Thymus (tissue), 14 donors: ENCODE measurements around the gene OR51A2. TPM values are rescaled to one million over a fixed set of nuclear protein-coding genes. Genes with fewer than 3 reads are reported as not detected.
"Not testable (repeated sequence)": the region's sequence is repeated elsewhere in the genome, so short reads cannot be mapped to it uniquely, and the experiment has no call there.

Source experiments
- DNase-seq, 9 donors: peaks; one replicate each; pipeline ENCODE4 v3.0.0-alpha.2; 2013; ENCODE audit warnings: low spot score in 9 of 9, low read depth in 6 of 9, missing footprints in 1 of 9
- H3K27ac ChIP-seq, 2 donors: one replicate each; pipeline ENCODE4 v1.5.1; 2013; ENCODE audit warnings: control low read depth in 1 of 2, low read depth in 1 of 2, low read length in 1 of 2, mild to moderate bottlenecking in 1 of 2, moderate library complexity in 1 of 2
- H3K27me3 ChIP-seq, 2 donors: one replicate each; pipeline ENCODE4 v1.5.1; 2013; ENCODE audit warnings: low read length in 1 of 2; ENCODE audit not compliant: control insufficient read depth in 2 of 2, insufficient read depth in 1 of 2
- H3K36me3 ChIP-seq, 2 donors: one replicate each; pipeline ENCODE4 v1.5.1; 2013; ENCODE audit warnings: low read length in 1 of 2, mild to moderate bottlenecking in 1 of 2, moderate library complexity in 1 of 2; ENCODE audit not compliant: control insufficient read depth in 2 of 2, insufficient read depth in 2 of 2
- H3K4me1 ChIP-seq, 2 donors: one replicate each; pipeline ENCODE4 v1.5.1; 2013; ENCODE audit warnings: low read length in 2 of 2; ENCODE audit not compliant: control insufficient read depth in 2 of 2, insufficient read depth in 2 of 2
- H3K4me3 ChIP-seq, 2 donors: one replicate each; pipeline ENCODE4 v1.5.1; 2013; ENCODE audit warnings: low read length in 2 of 2, control low read depth in 1 of 2, mild to moderate bottlenecking in 1 of 2
- H3K9me3 ChIP-seq, 2 donors: one replicate each; pipeline ENCODE4 v1.5.1; 2013; ENCODE audit warnings: low read length in 1 of 2, mild to moderate bottlenecking in 1 of 2; ENCODE audit not compliant: control insufficient read depth in 2 of 2, insufficient read depth in 1 of 2
- WGBS: extraction: QIAGEN DNeasy Blood & Tissue Kit; methylation state at CpG from one replicate; pipeline ENCODE4 v1.1.7; 2013; 5-methylcytosine and 5-hydroxymethylcytosine counted together
- long read RNA-seq, 10 donors: transcript quantifications; one replicate each; lab custom pipeline, GENCODE V29; 2026
- polyA plus RNA-seq: library from polyadenylated mRNA; stranded (reverse); fragments of 200-250 nt; gene quantifications from one replicate; pipeline ENCODE4 v1.2.3, GENCODE V29; 2013
- total RNA-seq: library from RNA; stranded (reverse); fragments of 120-200 nt; gene quantifications from one replicate; pipeline ENCODE4 v1.2.4, GENCODE V29; 2013
- donor health status: healthy.

Gene OR51A2
- not detected for total RNA-seq
- polyA plus RNA-seq = not detected
- long read RNA-seq, donor 1 = 0 reads
- long read RNA-seq, donor 2 = 0 reads
- long read RNA-seq, donor 3 = 0 reads
- long read RNA-seq, donor 4 = 0 reads
- long read RNA-seq, donor 5 = 0 reads
- long read RNA-seq, donor 6 = 0 reads
- long read RNA-seq, donor 7 = 0 reads
- long read RNA-seq, donor 8 = 0 reads
- long read RNA-seq, donor 9 = 0 reads
- long read RNA-seq, donor 10 = 0 reads

GRCh38 chr11:4955613-4956012, at the start of gene OR51A2:
OR51A2 (minus strand) TSS chr11:4955713; CDS start chr11:4955713, 0 bp downstream.
- not testable (repeated sequence) for H3K27me3 ChIP-seq, H3K27ac ChIP-seq, H3K4me1 ChIP-seq, DNase-seq, H3K4me3 ChIP-seq, H3K36me3 ChIP-seq, H3K9me3 ChIP-seq
- 83% methylated on average over 2 of the region's 2 CpGs for WGBS

- H3K36me3 ChIP-seq = no peaks in the 10 kb centered on the region
- no peak overlapping the region for H3K27ac ChIP-seq
- H3K4me3 ChIP-seq = no peak overlapping the region
- DNase-seq = peak in 7 of 9 donors; percentile 3 to 31 (median 4)
- no peaks in the 10 kb centered on the region for H3K9me3 ChIP-seq
- no peaks in the 10 kb centered on the region for H3K27me3 ChIP-seq
- WGBS = 46% methylated on average over 6 of the region's 6 CpGs
- no peaks in the 10 kb centered on the region for H3K4me1 ChIP-seq
These were observed 49.1 kb upstream of the OR51A2 start for GRCh38 chr11:5004424-5005274.

GRCh38 chr11:4994551-4994950, 39.0 kb upstream of the OR51A2 start, which contains the start of gene OR51L1:
OR51L1 (plus strand) TSS chr11:4994851; CDS start chr11:4998983, 4,132 bp downstream.
- WGBS = 91% methylated on average over 2 of the region's 2 CpGs
- Histone ChIP-seq H3K4me3 (no peak within 1 kb of the TSS), H3K27ac (no peak within 1 kb of the TSS), H3K27me3 (no peaks in the 10 kb centered on the region), H3K36me3 (no peaks in the 10 kb centered on the region), H3K9me3 (no peaks in the 10 kb centered on the region), H3K4me1 (no peaks in the 10 kb centered on the region)
- DNase-seq = no peak

GRCh38 chr11:4991060-4991459, 35.5 kb upstream of the OR51A2 start:
- Histone ChIP-seq H3K27ac (no peak overlapping the region), H3K4me3 (no peak overlapping the region), H3K4me1 (no peaks in the 10 kb centered on the region), H3K36me3 (no peaks in the 10 kb centered on the region), H3K27me3 (no peaks in the 10 kb centered on the region), H3K9me3 (no peaks in the 10 kb centered on the region)
- DNase-seq = no peak
- 95% methylated on average over 1 of the region's 1 CpG for WGBS

GRCh38 chr11:4983841-4984240, 28.3 kb upstream of the OR51A2 start:
- no peaks in the 10 kb centered on the region for H3K27me3 ChIP-seq
- no peaks in the 10 kb centered on the region for H3K4me1 ChIP-seq
- no peaks in the 10 kb centered on the region for H3K9me3 ChIP-seq
- no peak overlapping the region for H3K4me3 ChIP-seq
- 91% methylated on average over 6 of the region's 6 CpGs for WGBS
- DNase-seq = no peak
- no peak overlapping the region for H3K27ac ChIP-seq
- no peaks in the 10 kb centered on the region for H3K36me3 ChIP-seq

- no peaks in the 10 kb centered on the region for H3K9me3 ChIP-seq
- H3K4me1 ChIP-seq = no peaks in the 10 kb centered on the region
- H3K4me3 ChIP-seq = no peak overlapping the region
- no peak overlapping the region for H3K27ac ChIP-seq
- 93% methylated on average over 3 of the region's 3 CpGs for WGBS
- no peak for DNase-seq
- H3K36me3 ChIP-seq = no peaks in the 10 kb centered on the region
- H3K27me3 ChIP-seq = no peaks in the 10 kb centered on the region
These were observed 27.2 kb upstream of the OR51A2 start for GRCh38 chr11:4982678-4983077.

GRCh38 chr11:4979036-4979435, 23.5 kb upstream of the OR51A2 start:
- Histone ChIP-seq H3K4me1 (no peaks in the 10 kb centered on the region), H3K36me3 (no peaks in the 10 kb centered on the region), H3K27ac (no peak overlapping the region), H3K27me3 (no peaks in the 10 kb centered on the region), H3K9me3 (no peaks in the 10 kb centered on the region), H3K4me3 (no peak overlapping the region)
- DNase-seq = no peak
- 84% methylated on average over 3 of the region's 3 CpGs for WGBS

GRCh38 chr11:4975436-4975835, 19.9 kb upstream of the OR51A2 start:
- WGBS = 84% methylated on average over 5 of the region's 5 CpGs

GRCh38 chr11:4962816-4963215, 7.3 kb upstream of the OR51A2 start:
- Histone ChIP-seq H3K27ac (no peak overlapping the region), H3K4me1 (no peaks in the 10 kb centered on the region), H3K27me3 (no peaks in the 10 kb centered on the region), H3K9me3 (no peaks in the 10 kb centered on the region), H3K36me3 (no peaks in the 10 kb centered on the region), H3K4me3 (no peak overlapping the region)
- WGBS = 91% methylated on average over 1 of the region's 1 CpG
- DNase-seq = no peak

More at GRCh38 chr11:4975436-4975835, 19.9 kb upstream of the OR51A2 start:
- Histone ChIP-seq H3K9me3 (no peaks in the 10 kb centered on the region), H3K27ac (no peak overlapping the region), H3K4me1 (no peaks in the 10 kb centered on the region), H3K4me3 (no peak overlapping the region), H3K36me3 (no peaks in the 10 kb centered on the region), H3K27me3 (no peaks in the 10 kb centered on the region)
- DNase-seq = no peak
